Measurements from ENCODE around the gene CYP3A7. TPM values are rescaled to one million over a fixed set of nuclear protein-coding genes. Genes with fewer than 3 reads are reported as not detected.

Gene CYP3A7
- total and polyA plus RNA-seq, 9 of the 15 experiments (the other 6 are each of a cell fraction or from before 2014, with no cell fraction given) = 0.20 TPM; not detected in 8

- TF ChIP-seq CBX2 (IDR thresholded peaks at IDR 0.05; ENCODE audit: insufficient read depth, low read length, poor library complexity, severe bottlenecking) = no peak
- no peak for TF ChIP-seq HMGN3 (IDR thresholded peaks at IDR 0.05; ENCODE audit: borderline replicate concordance, extremely low read depth, insufficient read length, low read depth, low read length)
- TF ChIP-seq LCOR (CRISPR knock-in tag; IDR thresholded peaks at IDR 0.05) = no peak
- TF ChIP-seq PRMT5 (CRISPR knock-in tag; IDR thresholded peaks at IDR 0.05) = no peak
- CTCF ChIA-PET (ENCODE audit: low intra/inter-chr PET ratio) = no interaction called here
- H3K36me3 ChIP-seq (ENCODE audit: control insufficient read depth, insufficient read depth, low read length) = no peaks in the 10 kb centered on the region
- no peak overlapping the region for H3K4me3 ChIP-seq
- ATAC-seq (no peak; the same call in 2 of the 3 replicates), FAIRE-seq (no peak), DNase-seq (ENCODE audit: extremely low read depth in 1 of 4, low spot score in 3 of 4) (no peak)
- intact Hi-C loops (cut with micrococcal nuclease) = no loop called here
- H3K4me1 ChIP-seq (replicated peaks in 1 of 2; ENCODE audit: control insufficient read depth in 2 of 2, insufficient read depth in 2 of 2, low read length in 2 of 2) = peaks cover 9 to 10% of the 10 kb centered on the region in 2 experiments; a peak in 3 of 5 replicates
- no peak overlapping the region for H3K9ac ChIP-seq (ENCODE audit: insufficient read depth in 1 of 2, low read depth in 2 of 2, low read length in 2 of 2)
- in situ Hi-C loops (cut with MboI) = no loop called here
- no peaks in the 10 kb centered on the region; the same call in 1 of the 2 replicates for H3K9me3 ChIP-seq (replicated peaks; ENCODE audit: control insufficient read depth, insufficient read depth, low read depth, low read length)
- no peaks in the 10 kb centered on the region for H4K20me1 ChIP-seq (replicated peaks; ENCODE audit: control insufficient read depth, insufficient read depth, low read length)
- no peak overlapping the region for H3K27ac ChIP-seq (ENCODE audit: extremely low read depth, low read depth, low read length)
- WGBS (ENCODE audit: insufficient coverage, low coverage, missing lambda C conversion rate) = 18% methylated on average over 4 of the region's 4 CpGs
- no peaks in the 10 kb centered on the region for H3K27me3 ChIP-seq (ENCODE audit: control insufficient read depth in 2 of 2, insufficient read depth in 2 of 2, low read length in 2 of 2)
- POLR2A ChIA-PET = no interaction called here
- no peaks in the 10 kb centered on the region for H3K79me2 ChIP-seq (ENCODE audit: control insufficient read depth, insufficient read depth, low read length)
- BruUV-seq (replicated peaks) = no TSS peak
- H3K9me1 ChIP-seq (ENCODE audit: control insufficient read depth, insufficient read depth, low read length) = no peaks in the 10 kb centered on the region
- no peak overlapping the region; the same call in 1 of the 2 replicates for H2AFZ ChIP-seq (ENCODE audit: low read depth, low read length)
- H3K4me2 ChIP-seq (ENCODE audit: insufficient read depth, low read length) = no peak overlapping the region
Observed at GRCh38 chr7:99719996-99720769, 14.8 kb downstream of the CYP3A7 start.
